Heart right ventricle (tissue), 16 donors: ENCODE results near the gene C1orf115. TPM values are rescaled to one million over a fixed set of nuclear protein-coding genes. Genes with fewer than 3 reads are reported as not detected.

Source experiments
- ATAC-seq, 8 donors: fragments of 200-7000 bp; cut with Tn5 transposase; one replicate each; pipeline ENCODE4 v1.9.1; 2020; ENCODE audit warnings: mild to moderate bottlenecking in 8 of 8, moderate library complexity in 8 of 8, moderate number of reproducible peaks in 1 of 8
- DNase-seq, 2 donors: peaks; one replicate each; pipeline ENCODE4 v3.0.0-alpha.2; 2020
- H3K27ac ChIP-seq, 10 donors: fragments of 200-600 bp; sonication (generic) in 2 of 10; one replicate each; pipeline versions ENCODE4 v1.5.0 to v1.8.0; 2020 to 2022; ENCODE audit warnings: mild to moderate bottlenecking in 3 of 10
- H3K27me3 ChIP-seq, 7 donors: fragments of 200-600 bp; one replicate each; pipeline ENCODE4 v1.8.0; 2021 to 2022; ENCODE audit warnings: mild to moderate bottlenecking in 2 of 7
- H3K36me3 ChIP-seq, 9 donors: fragments of 200-600 bp; sonication (generic) in 1 of 9; one replicate each; pipeline versions ENCODE4 v1.5.0 to v1.8.0; 2020 to 2022; ENCODE audit warnings: mild to moderate bottlenecking in 2 of 9
- H3K4me1 ChIP-seq, 9 donors: fragments of 200-600 bp; sonication (generic) in 1 of 9; one replicate each; pipeline versions ENCODE4 v1.5.0 to v1.8.0; 2020 to 2022; ENCODE audit warnings: mild to moderate bottlenecking in 4 of 9
- H3K4me3 ChIP-seq, 10 donors: fragments of 200-600 bp; sonication (generic) in 2 of 10; one replicate each; pipeline versions ENCODE4 v1.5.0 to v1.8.0; 2020 to 2022; ENCODE audit warnings: mild to moderate bottlenecking in 7 of 10, moderate library complexity in 2 of 10
- H3K9me3 ChIP-seq, 11 donors: fragments of 200-600 bp in 10 of 11; sonication (generic) in 2 of 11; one replicate each; pipeline versions ENCODE4 v1.5.0 to v1.8.0; 2013 to 2022; ENCODE audit warnings: mild to moderate bottlenecking in 2 of 11, control low read depth in 1 of 11, moderate library complexity in 1 of 11
- CTCF ChIP-seq, 9 donors: fragments of 200-600 bp; sonication (generic) in 2 of 9; IDR thresholded peaks; one replicate each; pipeline versions ENCODE4 v1.5.0 to v1.8.0; 2021 to 2022; ENCODE audit warnings: antibody characterized with exemption in 9 of 9, mild to moderate bottlenecking in 5 of 9, moderate library complexity in 1 of 9
- WGBS, 2 donors: extraction: QIAGEN DNeasy Blood & Tissue Kit; methylation state at CpG; one replicate each; pipeline ENCODE4 v1.1.7; 2013; ENCODE audit warnings: inconsistent platforms in 1 of 2; 5-methylcytosine and 5-hydroxymethylcytosine counted together
- intact Hi-C, 10 donors: fragments of 100-400 bp; cut with DNase I; formaldehyde crosslinking; loops; one replicate each; pipeline versions ENCODE4 v1.11.1 to v1.14.2; 2022
- polyA plus RNA-seq, 2 donors: library from polyadenylated mRNA; stranded (reverse); fragments of 200-250 nt; gene quantifications; one replicate each; pipeline ENCODE4 v1.2.3, GENCODE V29; 2013
- total RNA-seq, 10 donors: library from RNA; stranded (reverse); fragmentation: NEBNext Ultra II Directional in 3 of 10; extraction: Animal tissue kit (Norgen Biotek cat#: 25700) in 3 of 10; gene quantifications; one replicate each; pipeline versions ENCODE4 v1.2.1 to v1.2.4, GENCODE V29; 2021 to 2023
- donor health status: Arrhythmogenic right ventricular cardiomyopathy.
- donor health status: ischemic (EF 13 %, LVEDD 7.1; RV severe dilation, severe dysfunction).
- donor health status: healthy with polysubstance abuse.
- donor health status: DM: no; HTN: yes; CAD: no.
- donor health status: DM: no; HTN: no; CAD: no.
- donor health status: ischemic (EF 25% LVEDD 6.9; RV normal size, moderate dysfunction).
- donor health status: ischemic (EF 25% LVEDD 5.7; RV mildly dilated, moderate dysfunction).
- donor health status: healthy.
- donor health status: DM: yes; HTN: yes; CAD: no.
- donor health status: Ischemic cardiomyopathy.
- donor health status: ischemic (EF 35%, LVEDD 5.7; RV mildly dilated, moderate dysfunction).
- donor health status: nonischemic (EF 11% LVEDD 7.7; RV severe dilation, severe dysfunction).
- donor health status: DM: yes; HTN: yes; CAD: no.
- donor health status: PGD.
- donor health status: ischemic (EF 29% LVEDD 5.4; RV normal size, mild dysfunction).
- donor health status: nonischemic (EF 23%, LVEDD 6.1; RV moderate dilation, normal function).

The C1orf115 gene
- total and polyA plus RNA-seq, 12 donors = 6.2 to 24.8 (median 13.2) TPM

- peaks cover 0 to under 1% (median 0%) of the 10 kb centered on the region in 7 donors for H3K27me3 ChIP-seq
- no peak overlapping the region for H3K4me3 ChIP-seq
- H3K4me1 ChIP-seq = peaks cover 0 to 26% (median 8%) of the 10 kb centered on the region in 9 donors
- DNase-seq = no peak
- H3K27ac ChIP-seq = no peak overlapping the region
- intact Hi-C loops = no loop called here
- H3K9me3 ChIP-seq = no peaks in the 10 kb centered on the region
- no peak for TF ChIP-seq CTCF (IDR thresholded peaks at IDR 0.05)
- ATAC-seq = no peak
- WGBS, 2 donors = 72 to 81% methylated on average over 9 of the region's 9 CpGs
- peaks cover 0 to 22% (median 0%) of the 10 kb centered on the region in 9 donors for H3K36me3 ChIP-seq
These were observed 6.7 kb downstream of the C1orf115 start for GRCh38 chr1:220696863-220697231.

DNA sequence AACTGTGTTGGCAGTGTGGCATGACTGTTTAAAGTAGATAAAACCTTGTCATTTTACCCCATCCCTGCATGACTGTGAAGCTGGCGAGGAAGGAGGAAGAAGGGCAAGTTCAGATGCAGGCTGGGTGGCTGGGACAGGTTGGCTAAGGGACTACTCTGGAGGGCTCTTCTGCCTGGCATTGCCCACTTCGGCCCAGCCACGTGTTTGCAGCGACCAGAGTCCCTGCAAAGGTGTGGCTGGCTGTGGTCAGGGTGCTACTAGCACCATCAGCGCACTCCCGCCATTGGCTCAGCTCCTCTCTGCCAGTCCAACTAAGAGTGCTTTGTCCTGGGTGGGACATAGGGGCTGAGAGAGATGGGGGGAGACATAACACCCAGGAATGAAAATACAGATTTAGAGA lies 7.2 kb downstream of the C1orf115 start:
- Histone ChIP-seq H3K27ac (no peak overlapping the region), H3K4me1 (peaks cover 0 to 30% (median 10%) of the 10 kb centered on the region in 9 donors), H3K27me3 (no peaks in the 10 kb centered on the region), H3K36me3 (peaks cover 0 to 22% (median 0%) of the 10 kb centered on the region in 9 donors), H3K9me3 (no peaks in the 10 kb centered on the region), H3K4me3 (no peak overlapping the region)
- TF ChIP-seq CTCF (IDR thresholded peaks at IDR 0.05) = no peak
- intact Hi-C loops = no loop called here
- DNase-seq (no peak), ATAC-seq (no peak)
- WGBS, 2 donors = 94 to 95% methylated on average over 6 of the region's 6 CpGs

GRCh38 chr1:220698607-220699016 lies 8.4 kb downstream of the C1orf115 start:
- peaks cover 0 to 35% (median 18%) of the 10 kb centered on the region in 9 donors for H3K4me1 ChIP-seq
- H3K36me3 ChIP-seq = peaks cover 0 to 22% (median 0%) of the 10 kb centered on the region in 9 donors
- ATAC-seq = no peak
- 88 to 90% methylated on average over 5 of the region's 5 CpGs for WGBS, 2 donors
- DNase-seq = no peak
- no peak for TF ChIP-seq CTCF (IDR thresholded peaks at IDR 0.05)
- H3K27me3 ChIP-seq = no peaks in the 10 kb centered on the region
- no peak overlapping the region for H3K27ac ChIP-seq
- H3K4me3 ChIP-seq = no peak overlapping the region
- intact Hi-C loops = no loop called here
- no peaks in the 10 kb centered on the region for H3K9me3 ChIP-seq

- Histone ChIP-seq H3K27me3 (no peaks in the 10 kb centered on the region), H3K4me3 (no peak overlapping the region), H3K4me1 (peaks cover 0 to 36% (median 18%) of the 10 kb centered on the region in 9 donors), H3K27ac (no peak overlapping the region), H3K9me3 (no peaks in the 10 kb centered on the region), H3K36me3 (peaks cover 0 to 22% (median 0%) of the 10 kb centered on the region in 9 donors)
- DNase-seq = no peak
- intact Hi-C loops = no loop called here
- TF ChIP-seq CTCF (IDR thresholded peaks at IDR 0.05) = no peak
- WGBS, 2 donors = 87 to 89% methylated on average over 3 of the region's 3 CpGs
- no peak for ATAC-seq
These were observed 8.9 kb downstream of the C1orf115 start for GRCh38 chr1:220699044-220699443.
